HEK293T (cell line): Measurements from ENCODE around the gene MERTK.

Source experiments
- ARNT ChIP-seq: fragments of 450-650 bp; IDR thresholded peaks from 2 replicates; pipeline ENCODE4 v1.6.1; 2017; ENCODE audit warnings: mild to moderate bottlenecking
- BHLHE40 ChIP-seq: fragments of 450-650 bp; IDR thresholded peaks from 2 replicates; pipeline ENCODE4 v1.6.1; 2016; ENCODE audit warnings: mild to moderate bottlenecking, moderate library complexity, borderline replicate concordance
- FOXM1 ChIP-seq: fragments of 450-650 bp; IDR thresholded peaks from 2 replicates; pipeline ENCODE4 v1.6.1; 2017; ENCODE audit warnings: mild to moderate bottlenecking, borderline replicate concordance
- L3MBTL2 ChIP-seq: fragments of 450-650 bp; conservative IDR thresholded peaks from 2 replicates; pipeline ENCODE4 v1.6.1; 2016; ENCODE audit warnings: mild to moderate bottlenecking
- NFRKB ChIP-seq: fragments of 450-650 bp; IDR thresholded peaks from 2 replicates; pipeline ENCODE4 v1.6.1; 2016; ENCODE audit warnings: mild to moderate bottlenecking, moderate library complexity
- SP1 ChIP-seq: fragments of 450-650 bp; IDR thresholded peaks from 2 replicates; pipeline ENCODE4 v1.6.1; 2017
- ZNF384 ChIP-seq: fragments of 450-650 bp; IDR thresholded peaks from 2 replicates; pipeline ENCODE4 v1.6.1; 2016
- TF ChIP-seq, protein P1 (sequence below): fragments of 450-650 bp; IDR thresholded peaks from 2 replicates; pipeline ENCODE4 v1.6.1; 2016

DNA sequence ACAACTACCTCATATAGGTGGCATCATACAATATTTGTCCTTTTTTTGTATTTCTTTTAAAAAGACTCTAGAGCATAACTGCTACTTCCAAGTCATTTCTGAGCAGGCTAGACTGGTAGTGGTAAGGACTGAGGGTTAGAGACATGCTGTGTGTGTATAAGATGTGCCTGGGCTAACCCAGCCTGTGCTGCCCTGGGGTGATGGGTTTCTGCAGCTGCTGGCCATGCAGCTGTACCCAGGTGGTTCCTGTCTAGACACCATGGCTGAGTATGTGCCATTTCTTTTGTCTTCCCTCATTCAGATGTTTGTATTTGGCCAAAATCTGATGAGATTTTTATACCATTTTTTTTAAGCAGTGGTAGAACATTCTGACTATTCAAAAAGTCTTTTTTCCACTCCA, 40.0 kb downstream of the MERTK start:
- TF ChIP-seq SP1 = no peak
- TF ChIP-seq FOXM1 = no peak
- TF ChIP-seq BHLHE40 = no peak
- TF ChIP-seq ZNF384 = no peak
- no peak for TF ChIP-seq NFRKB
- no peak for TF ChIP-seq ARNT
- no peak for TF ChIP-seq L3MBTL2
- TF ChIP-seq, protein P1, sequence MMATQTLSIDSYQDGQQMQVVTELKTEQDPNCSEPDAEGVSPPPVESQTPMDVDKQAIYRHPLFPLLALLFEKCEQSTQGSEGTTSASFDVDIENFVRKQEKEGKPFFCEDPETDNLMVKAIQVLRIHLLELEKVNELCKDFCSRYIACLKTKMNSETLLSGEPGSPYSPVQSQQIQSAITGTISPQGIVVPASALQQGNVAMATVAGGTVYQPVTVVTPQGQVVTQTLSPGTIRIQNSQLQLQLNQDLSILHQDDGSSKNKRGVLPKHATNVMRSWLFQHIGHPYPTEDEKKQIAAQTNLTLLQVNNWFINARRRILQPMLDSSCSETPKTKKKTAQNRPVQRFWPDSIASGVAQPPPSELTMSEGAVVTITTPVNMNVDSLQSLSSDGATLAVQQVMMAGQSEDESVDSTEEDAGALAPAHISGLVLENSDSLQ = no peak
